Measurements from ENCODE around the gene KCNS1.

The KCNS1 gene

GRCh38 chr20:45044601-45045000, 56.3 kb downstream of the KCNS1 start:
- no peak for DNase-seq

- DNase-seq: peak in 1 of 2 experiments; percentile 25
Measured at GRCh38 chr20:45044084-45044573, 56.8 kb downstream of the KCNS1 start.

- no peak for DNase-seq
Measured at GRCh38 chr20:45042978-45043377, 57.9 kb downstream of the KCNS1 start.

Measured in NCI-H187 (cell line).